ENCODE data around the gene ANKRD35. TPM values are rescaled to one million over a fixed set of nuclear protein-coding genes. Genes with fewer than 3 reads are reported as not detected.

ANKRD35 gene
- total RNA-seq, 1 donor from 2014 or later, result not detected

- Mint-ChIP-seq H3K36me3 (ENCODE audit: low read depth) (peaks cover 16% of the 10 kb centered on the region), H3K27ac (ENCODE audit: unreplicated experiment) (peak overlapping the region; percentile 98), H3K4me3 (ENCODE audit: unreplicated experiment) (peak overlapping the region; percentile 92), H3K27me3 (ENCODE audit: low read depth) (peaks cover 3% of the 10 kb centered on the region), H3K4me1 (ENCODE audit: low read depth) (peaks cover 19% of the 10 kb centered on the region), H3K9me3 (ENCODE audit: low read depth) (no peaks in the 10 kb centered on the region)
- TF ChIP-seq, protein P1, sequence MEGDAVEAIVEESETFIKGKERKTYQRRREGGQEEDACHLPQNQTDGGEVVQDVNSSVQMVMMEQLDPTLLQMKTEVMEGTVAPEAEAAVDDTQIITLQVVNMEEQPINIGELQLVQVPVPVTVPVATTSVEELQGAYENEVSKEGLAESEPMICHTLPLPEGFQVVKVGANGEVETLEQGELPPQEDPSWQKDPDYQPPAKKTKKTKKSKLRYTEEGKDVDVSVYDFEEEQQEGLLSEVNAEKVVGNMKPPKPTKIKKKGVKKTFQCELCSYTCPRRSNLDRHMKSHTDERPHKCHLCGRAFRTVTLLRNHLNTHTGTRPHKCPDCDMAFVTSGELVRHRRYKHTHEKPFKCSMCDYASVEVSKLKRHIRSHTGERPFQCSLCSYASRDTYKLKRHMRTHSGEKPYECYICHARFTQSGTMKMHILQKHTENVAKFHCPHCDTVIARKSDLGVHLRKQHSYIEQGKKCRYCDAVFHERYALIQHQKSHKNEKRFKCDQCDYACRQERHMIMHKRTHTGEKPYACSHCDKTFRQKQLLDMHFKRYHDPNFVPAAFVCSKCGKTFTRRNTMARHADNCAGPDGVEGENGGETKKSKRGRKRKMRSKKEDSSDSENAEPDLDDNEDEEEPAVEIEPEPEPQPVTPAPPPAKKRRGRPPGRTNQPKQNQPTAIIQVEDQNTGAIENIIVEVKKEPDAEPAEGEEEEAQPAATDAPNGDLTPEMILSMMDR (IDR thresholded peaks at IDR 0.05), result peak; percentile 42
- peak; percentile 95 for DNase-seq (ENCODE audit: low spot score)
Observed at GRCh38 chr1:145859491-145860023, 26.1 kb downstream of the ANKRD35 start.

DNA sequence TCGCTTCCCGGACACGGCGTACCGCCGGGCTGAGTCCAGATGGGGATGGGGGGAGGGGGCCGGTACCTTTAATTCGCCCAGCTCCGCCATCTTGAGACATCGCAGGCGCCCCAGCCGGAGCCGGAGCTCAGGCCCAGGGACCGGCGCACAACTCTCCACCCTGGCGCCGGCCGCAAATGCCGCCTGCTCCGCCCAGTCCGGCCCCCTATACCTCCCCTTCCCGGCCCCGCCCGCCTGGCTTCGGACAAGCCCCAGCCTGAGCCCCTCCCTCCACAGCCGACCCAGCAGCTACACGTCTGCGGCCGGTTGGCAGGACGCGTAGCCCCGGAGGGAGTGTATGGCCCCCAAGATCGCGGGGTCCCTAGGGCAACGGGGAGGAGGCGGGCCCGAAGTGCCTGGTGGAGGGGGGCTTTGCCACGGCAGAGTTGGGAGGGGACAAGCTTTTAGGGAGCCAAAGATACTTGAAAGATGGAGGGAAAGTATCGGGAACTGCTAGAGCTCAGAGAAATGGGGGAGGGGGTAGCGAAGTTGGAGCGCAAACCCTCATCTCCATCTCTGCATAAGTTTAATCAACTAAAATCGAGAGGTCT is 26.7 kb downstream of the ANKRD35 start, which contains the start of gene PIAS3:
Gene PIAS3, minus strand, starts transcription at position 181 of the 590 bp plus-strand sequence. Its CDS starts 91 bp downstream, at position 90.
- H3K27me3 Mint-ChIP-seq (ENCODE audit: low read depth), result no peaks in the 10 kb centered on the region
- DNase-seq (ENCODE audit: low spot score), result peak; percentile 99
- H3K9me3 Mint-ChIP-seq (ENCODE audit: low read depth), result no peaks in the 10 kb centered on the region
- TF ChIP-seq, protein P1 (IDR thresholded peaks at IDR 0.05), result no peak
- peaks cover 19% of the 10 kb centered on the region for H3K36me3 Mint-ChIP-seq (ENCODE audit: low read depth)
- peaks cover 19% of the 10 kb centered on the region for H3K4me1 Mint-ChIP-seq (ENCODE audit: low read depth)
- peak within 1 kb of the TSS; percentile 92 for H3K4me3 Mint-ChIP-seq (ENCODE audit: unreplicated experiment)
- H3K27ac Mint-ChIP-seq (ENCODE audit: unreplicated experiment), result peak within 1 kb of the TSS; percentile 98

- peak overlapping the region; percentile 98 for H3K27ac Mint-ChIP-seq (ENCODE audit: unreplicated experiment)
- peaks cover 22% of the 10 kb centered on the region for H3K36me3 Mint-ChIP-seq (ENCODE audit: low read depth)
- peaks cover 19% of the 10 kb centered on the region for H3K4me1 Mint-ChIP-seq (ENCODE audit: low read depth)
- TF ChIP-seq, protein P1 (IDR thresholded peaks at IDR 0.05), result no peak
- H3K4me3 Mint-ChIP-seq (ENCODE audit: unreplicated experiment), result peak overlapping the region; percentile 92
- no peaks in the 10 kb centered on the region for H3K27me3 Mint-ChIP-seq (ENCODE audit: low read depth)
- H3K9me3 Mint-ChIP-seq (ENCODE audit: low read depth), result no peaks in the 10 kb centered on the region
- DNase-seq (ENCODE audit: low spot score), result no peak
Observed at GRCh38 chr1:145858238-145858900, 27.3 kb downstream of the ANKRD35 start.

DNA sequence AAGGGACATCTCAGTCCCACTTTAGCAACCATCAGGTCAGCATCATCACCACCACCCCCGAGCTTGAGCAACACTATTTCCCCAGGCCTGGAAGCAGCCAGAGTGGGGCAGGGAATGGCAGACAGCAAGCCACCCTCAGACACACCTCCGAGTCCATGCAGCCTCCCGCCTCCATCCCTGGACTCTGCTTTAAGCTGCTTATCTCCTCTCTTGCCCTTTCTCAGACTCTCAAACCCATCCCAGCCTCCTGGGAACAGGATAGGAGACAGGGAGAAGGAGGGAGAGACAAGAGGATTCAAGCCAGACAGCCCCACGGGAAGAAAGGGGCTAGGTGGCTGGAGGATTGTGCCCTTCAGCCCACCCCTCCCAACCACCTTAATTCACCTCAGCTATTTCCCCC is 28.5 kb downstream of the ANKRD35 start:
- no peak for DNase-seq (ENCODE audit: low spot score)
- Mint-ChIP-seq H3K9me3 (ENCODE audit: low read depth) (no peaks in the 10 kb centered on the region), H3K4me3 (ENCODE audit: unreplicated experiment) (no peak overlapping the region), H3K27me3 (ENCODE audit: low read depth) (no peaks in the 10 kb centered on the region), H3K36me3 (ENCODE audit: low read depth) (peaks cover 27% of the 10 kb centered on the region), H3K4me1 (ENCODE audit: low read depth) (peaks cover 19% of the 10 kb centered on the region), H3K27ac (ENCODE audit: unreplicated experiment) (no peak overlapping the region)
- TF ChIP-seq, protein P1 (IDR thresholded peaks at IDR 0.05), result no peak

GRCh38 chr1:145855426-145855948 is 30.2 kb downstream of the ANKRD35 start:
- Mint-ChIP-seq H3K27ac (ENCODE audit: unreplicated experiment) (no peak overlapping the region), H3K4me1 (ENCODE audit: low read depth) (peaks cover 25% of the 10 kb centered on the region), H3K36me3 (ENCODE audit: low read depth) (peaks cover 35% of the 10 kb centered on the region), H3K9me3 (ENCODE audit: low read depth) (no peaks in the 10 kb centered on the region), H3K4me3 (ENCODE audit: unreplicated experiment) (no peak overlapping the region), H3K27me3 (ENCODE audit: low read depth) (no peaks in the 10 kb centered on the region)
- TF ChIP-seq, protein P1 (IDR thresholded peaks at IDR 0.05), result peak; percentile 10
- no peak for DNase-seq (ENCODE audit: low spot score)

Data from chondrocyte (in vitro differentiated cells).